HUDEP-2 (cell line): ENCODE results near the gene SIX5.
A peak's percentile ranks its signal among the peaks of the same experiment; 100 is the strongest.

ENCODE experiments used
- DNase-seq, 76 experiments: peaks; one replicate each; lab custom pipeline; 2025; ENCODE audit not compliant: unreplicated experiment in 76 of 76; lab: John Stamatoyannopoulos, UW

The SIX5 gene

GRCh38 chr19:45793178-45793564 lies 24.1 kb upstream of the SIX5 start:
- DNase-seq, result no peak

- DNase-seq, result peak; percentile 70 to 100 (median 100)
These were observed 23.6 kb upstream of the SIX5 start, which contains the start of gene DMWD for GRCh38 chr19:45792470-45793177. TSS of gene DMWD (minus strand) at chr19:45792845. CDS start at chr19:45792756, 89 bp downstream.

GRCh38 chr19:45791744-45792469 lies 22.9 kb upstream of the SIX5 start:
- DNase-seq, result peak in 1 of 76 experiments; percentile 9

- DNase-seq, result no peak
These were observed 21.9 kb upstream of the SIX5 start for GRCh38 chr19:45790942-45791341.

- no peak for DNase-seq
These were observed 20.2 kb upstream of the SIX5 start for GRCh38 chr19:45789035-45789786.

GRCh38 chr19:45786533-45786894 lies 17.5 kb upstream of the SIX5 start:
- DNase-seq, result no peak

GRCh38 chr19:45785781-45786532 lies 16.9 kb upstream of the SIX5 start:
- no peak for DNase-seq

GRCh38 chr19:45785097-45785496 lies 16.0 kb upstream of the SIX5 start:
- no peak for DNase-seq

GRCh38 chr19:45784096-45784495 lies 15.0 kb upstream of the SIX5 start:
- no peak for DNase-seq

- DNase-seq, result no peak
These were observed 14.1 kb upstream of the SIX5 start for GRCh38 chr19:45782820-45783785.

GRCh38 chr19:45782162-45782691 lies 13.2 kb upstream of the SIX5 start, which contains the start of gene DMPK:
TSS of gene DMPK (minus strand) at chr19:45782490. CDS start at chr19:45782352, 138 bp downstream.
- DNase-seq, result peak in 1 of 76 experiments; percentile 32

GRCh38 chr19:45781214-45782161 lies 12.4 kb upstream of the SIX5 start:
- peak in 4 of 76 experiments; percentile 24 to 35 (median 26) for DNase-seq

- DNase-seq, result no peak
These were observed 11.6 kb upstream of the SIX5 start for GRCh38 chr19:45780448-45781213.

- DNase-seq, result no peak
These were observed 11.0 kb upstream of the SIX5 start for GRCh38 chr19:45780146-45780447.

- DNase-seq, result peak; percentile 38 to 100 (median 98)
These were observed 10.4 kb upstream of the SIX5 start for GRCh38 chr19:45779231-45780145.

GRCh38 chr19:45778010-45778661 lies 9.1 kb upstream of the SIX5 start:
- DNase-seq, result no peak
